SU-DHL-6 (cell line): Measurements from ENCODE around the gene ATG3.
"Not testable (repeated sequence)": the region's sequence is repeated elsewhere in the genome, so short reads cannot be mapped to it uniquely, and the experiment has no call there.

Experiments used
- H2AFZ ChIP-seq: fragments of 200-600 bp; sonication (generic); 2 replicates; pipeline ENCODE4 v1.6.1; 2014; ENCODE audit warnings: low read depth, mild to moderate bottlenecking, moderate library complexity, mixed read lengths, antibody characterized with exemption, low read length; ENCODE audit not compliant: severe bottlenecking
- H3F3A ChIP-seq: fragments of 200-600 bp; shearing (Covaris generic); 2 replicates; pipeline ENCODE4 v1.6.0; 2016; ENCODE audit warnings: antibody characterized with exemption, mild to moderate bottlenecking; ENCODE audit not compliant: insufficient read depth
- H3K27ac ChIP-seq: fragments of 200-600 bp; sonication (generic); 2 replicates; pipeline ENCODE4 v1.5.1; 2016; ENCODE audit warnings: low read depth, mild to moderate bottlenecking, low read length, moderate library complexity, mixed read lengths
- H3K27me3 ChIP-seq: fragments of 200-600 bp; sonication (generic), shearing (Covaris generic); 2 replicates; pipeline ENCODE4 v1.6.0; 2014; ENCODE audit warnings: mild to moderate bottlenecking, low read length
- H3K36me3 ChIP-seq: fragments of 200-600 bp; sonication (generic); 2 replicates; pipeline ENCODE4 v1.6.1; 2014; ENCODE audit warnings: mild to moderate bottlenecking, low read length, mixed read lengths
- H3K4me2 ChIP-seq: fragments of 300-600, 200-600 bp; shearing (Covaris generic), sonication (generic); 2 replicates; pipeline ENCODE4 v1.6.0; 2014; ENCODE audit warnings: low read length, low read depth, mild to moderate bottlenecking; ENCODE audit not compliant: poor library complexity, severe bottlenecking
- H3K4me3 ChIP-seq: fragments of 200-600 bp; sonication (generic); 2 replicates; pipeline ENCODE4 v1.5.1; 2014; ENCODE audit warnings: antibody characterized with exemption, low read length, mild to moderate bottlenecking, mixed read lengths; ENCODE audit not compliant: insufficient read depth, poor library complexity, severe bottlenecking
- H3K79me2 ChIP-seq: fragments of 200-600 bp; sonication (generic); 2 replicates; pipeline ENCODE4 v1.6.1; 2014; ENCODE audit warnings: mild to moderate bottlenecking, low read length, moderate library complexity; ENCODE audit not compliant: insufficient read depth
- H3K9ac ChIP-seq: fragments of 200-600 bp; sonication (generic); 2 replicates; pipeline ENCODE4 v1.7.0; 2014; ENCODE audit warnings: mild to moderate bottlenecking, low read length
- H3K9me2 ChIP-seq: fragments of 200-600 bp; sonication (generic); replicated peaks from 2 replicates; pipeline ENCODE4 v1.6.1; 2014; ENCODE audit warnings: low read length; ENCODE audit not compliant: insufficient read depth
- H3K9me3 ChIP-seq: fragments of 200-600 bp; sonication (generic); 2 replicates; pipeline ENCODE4 v1.6.1; 2014; ENCODE audit warnings: low read length, mixed read lengths; ENCODE audit not compliant: insufficient read depth
- H4K20me1 ChIP-seq: fragments of 200-600 bp; sonication (generic); 2 replicates; pipeline ENCODE4 v1.6.1; 2014; ENCODE audit warnings: low read depth, mild to moderate bottlenecking, antibody characterized with exemption, low read length, moderate library complexity, mixed read lengths
- EZH2phosphoT487 ChIP-seq: fragments of 200-600 bp; sonication (generic), shearing (Covaris generic); conservative IDR thresholded peaks from 2 replicates; pipeline ENCODE4 v1.6.1; 2018; ENCODE audit warnings: mild to moderate bottlenecking, antibody characterized with exemption, low read length, moderate library complexity, mixed read lengths
- TF ChIP-seq, protein P1 (sequence below): fragments of 200-600 bp; sonication (generic); IDR thresholded peaks from one replicate; pipeline ENCODE4 v1.5.1; 2017; ENCODE audit warnings: antibody characterized with exemption, mild to moderate bottlenecking, low read length, moderate library complexity; ENCODE audit not compliant: insufficient read depth, poor library complexity, severe bottlenecking

ATG3 gene

DNA sequence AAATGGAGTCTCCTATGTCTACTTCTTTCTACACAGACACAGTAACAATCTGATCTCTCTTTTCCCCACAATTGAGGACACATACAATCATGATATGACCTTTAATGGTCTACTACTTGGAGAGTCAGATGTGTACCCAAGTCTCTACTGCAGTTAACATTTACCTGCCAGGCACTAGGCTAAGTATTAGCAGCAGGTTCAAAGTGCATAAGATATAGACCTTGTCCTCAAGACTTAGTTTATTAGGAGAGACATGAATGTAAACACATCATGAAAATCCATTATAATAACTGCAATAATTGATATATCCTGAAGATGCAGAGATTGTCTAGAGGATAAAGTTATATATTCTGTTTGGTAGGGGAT is 3.2 kb upstream of the ATG3 start:
- H3K36me3 ChIP-seq, result peaks cover 9% of the 10 kb centered on the region; the same call in 1 of the 2 replicates
- H3K27ac ChIP-seq, result no peak overlapping the region
- H3K9me3 ChIP-seq, result no peaks in the 10 kb centered on the region
- TF ChIP-seq, protein P1, sequence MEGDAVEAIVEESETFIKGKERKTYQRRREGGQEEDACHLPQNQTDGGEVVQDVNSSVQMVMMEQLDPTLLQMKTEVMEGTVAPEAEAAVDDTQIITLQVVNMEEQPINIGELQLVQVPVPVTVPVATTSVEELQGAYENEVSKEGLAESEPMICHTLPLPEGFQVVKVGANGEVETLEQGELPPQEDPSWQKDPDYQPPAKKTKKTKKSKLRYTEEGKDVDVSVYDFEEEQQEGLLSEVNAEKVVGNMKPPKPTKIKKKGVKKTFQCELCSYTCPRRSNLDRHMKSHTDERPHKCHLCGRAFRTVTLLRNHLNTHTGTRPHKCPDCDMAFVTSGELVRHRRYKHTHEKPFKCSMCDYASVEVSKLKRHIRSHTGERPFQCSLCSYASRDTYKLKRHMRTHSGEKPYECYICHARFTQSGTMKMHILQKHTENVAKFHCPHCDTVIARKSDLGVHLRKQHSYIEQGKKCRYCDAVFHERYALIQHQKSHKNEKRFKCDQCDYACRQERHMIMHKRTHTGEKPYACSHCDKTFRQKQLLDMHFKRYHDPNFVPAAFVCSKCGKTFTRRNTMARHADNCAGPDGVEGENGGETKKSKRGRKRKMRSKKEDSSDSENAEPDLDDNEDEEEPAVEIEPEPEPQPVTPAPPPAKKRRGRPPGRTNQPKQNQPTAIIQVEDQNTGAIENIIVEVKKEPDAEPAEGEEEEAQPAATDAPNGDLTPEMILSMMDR, result no peak
- TF ChIP-seq EZH2phosphoT487, result no peak
- no peaks in the 10 kb centered on the region for H3K9me2 ChIP-seq
- no peaks in the 10 kb centered on the region for H3K27me3 ChIP-seq
- no peak overlapping the region for H2AFZ ChIP-seq
- no peak overlapping the region for H3K9ac ChIP-seq
- H3F3A ChIP-seq, result no peaks in the 10 kb centered on the region
- H4K20me1 ChIP-seq, result no peaks in the 10 kb centered on the region
- H3K4me2 ChIP-seq, result no peak overlapping the region
- no peak overlapping the region for H3K4me3 ChIP-seq
- H3K79me2 ChIP-seq, result peaks cover 34% of the 10 kb centered on the region

GRCh38 chr3:112564247-112564939 is 2.6 kb upstream of the ATG3 start:
- not testable (repeated sequence) for H3K4me3 ChIP-seq

GRCh38 chr3:112561484-112561733 is 353 bp downstream of the ATG3 start:
- Histone ChIP-seq H3K27ac (peak overlapping the region; percentile 87), H4K20me1 (peaks cover 8% of the 10 kb centered on the region; the same call in 1 of the 2 replicates), H3K9ac (peak overlapping the region; percentile 78), H3K9me2 (no peaks in the 10 kb centered on the region), H3K36me3 (peaks cover 17% of the 10 kb centered on the region), H3K27me3 (no peaks in the 10 kb centered on the region), H2AFZ (peak overlapping the region; percentile 88), H3K9me3 (no peaks in the 10 kb centered on the region), H3K79me2 (peaks cover 66% of the 10 kb centered on the region), H3K4me2 (peak overlapping the region; percentile 98), H3F3A (no peaks in the 10 kb centered on the region), H3K4me3 (peak overlapping the region; percentile 99)
- TF ChIP-seq EZH2phosphoT487, result no peak
- TF ChIP-seq, protein P1, result no peak

More at GRCh38 chr3:112564247-112564939, 2.6 kb upstream of the ATG3 start:
- not testable (repeated sequence) for H4K20me1 ChIP-seq, H3K36me3 ChIP-seq, H3K27me3 ChIP-seq, H3K9me2 ChIP-seq, H3K4me2 ChIP-seq, H3K27ac ChIP-seq, H3K9me3 ChIP-seq, H3F3A ChIP-seq, H2AFZ ChIP-seq, H3K9ac ChIP-seq
- peaks cover 39% of the 10 kb centered on the region for H3K79me2 ChIP-seq

GRCh38 chr3:112560721-112561483 is 860 bp downstream of the ATG3 start:
- no peak for TF ChIP-seq EZH2phosphoT487
- TF ChIP-seq, protein P1, result no peak
- Histone ChIP-seq H3K79me2 (peaks cover 69% of the 10 kb centered on the region), H3K9me2 (no peaks in the 10 kb centered on the region)

More at GRCh38 chr3:112560721-112561483, 860 bp downstream of the ATG3 start:
- peaks cover 8% of the 10 kb centered on the region; the same call in 1 of the 2 replicates for H4K20me1 ChIP-seq
- H3K4me3 ChIP-seq, result peak overlapping the region; percentile 99
- no peaks in the 10 kb centered on the region for H3F3A ChIP-seq
- no peaks in the 10 kb centered on the region for H3K9me3 ChIP-seq
- H3K27me3 ChIP-seq, result no peaks in the 10 kb centered on the region
- H3K36me3 ChIP-seq, result peaks cover 17% of the 10 kb centered on the region
- H3K9ac ChIP-seq, result peak overlapping the region; percentile 78
- H2AFZ ChIP-seq, result peak overlapping the region; percentile 88
- H3K4me2 ChIP-seq, result peak overlapping the region; percentile 98
- H3K27ac ChIP-seq, result peak overlapping the region; percentile 87
